IMR-90 (cell line): ENCODE data around the gene IRAK2. TPM values are rescaled to one million over a fixed set of nuclear protein-coding genes. Genes with fewer than 3 reads are reported as not detected.

Experiments used
- ATAC-seq: fragments of 200-7000 bp; cut with Tn5 transposase; 2 replicates; pipeline ENCODE4 v1.9.1; 2020; ENCODE audit warnings: low read depth, mild to moderate bottlenecking, moderate library complexity
- BruUV-seq: library from RNA; stranded (reverse); fragments of 400-500 nt; replicated peaks from 2 replicates; lab custom pipeline; 2021; lab: Mats Ljungman, UMichigan
- CTCF ChIA-PET: fragments of 300-600 bp; formaldehyde crosslinking; extraction: SDS; loops from one replicate; lab custom pipeline; 2021; ENCODE audit warnings: antibody characterized with exemption; lab: Yijun Ruan, JAX
- POLR2A ChIA-PET: fragments of 300-600 bp; sonication (Branson Sonifier 250); formaldehyde crosslinking; loops from one replicate; lab custom pipeline; 2022; ENCODE audit warnings: antibody characterized with exemption; ENCODE audit not compliant: unreplicated experiment; lab: Charles Lee
- DNase-seq: peaks from one replicate; pipeline ENCODE4 v3.0.0; 2013
- H2AFZ ChIP-seq: replicated peaks from 2 replicates; pipeline ENCODE3; 2013; ENCODE audit warnings: low read length, mild to moderate bottlenecking; ENCODE audit not compliant: poor library complexity
- H2AK5ac ChIP-seq: 2 replicates; pipeline ENCODE4 v1.6.1; 2013; ENCODE audit warnings: low read depth, low read length, inconsistent platforms
- H2AK9ac ChIP-seq: replicated peaks from 2 replicates; pipeline ENCODE3; 2013; ENCODE audit warnings: mild to moderate bottlenecking, low read depth, low read length, moderate library complexity; ENCODE audit not compliant: poor library complexity
- H2BK120ac ChIP-seq: 2 replicates; pipeline ENCODE4 v1.6.1; 2013; ENCODE audit warnings: low read depth, low read length, inconsistent platforms
- H2BK15ac ChIP-seq: 3 replicates; pipeline ENCODE4 v1.6.1; 2013; ENCODE audit warnings: low read depth, low read length, inconsistent platforms
- H2BK20ac ChIP-seq: 2 replicates; pipeline ENCODE4 v1.6.1; 2013; ENCODE audit warnings: low read depth, mild to moderate bottlenecking, inconsistent platforms, low read length, moderate library complexity
- H2BK5ac ChIP-seq: 2 replicates; pipeline ENCODE4 v1.6.1; 2013; ENCODE audit warnings: mild to moderate bottlenecking, low read depth, low read length, inconsistent platforms; ENCODE audit not compliant: poor library complexity, severe bottlenecking
- H3K14ac ChIP-seq: replicated peaks from 2 replicates; pipeline ENCODE4 v1.6.1; 2013; ENCODE audit warnings: low read depth, low read length, inconsistent platforms
- H3K18ac ChIP-seq: 2 replicates; pipeline ENCODE4 v1.6.1; 2013; ENCODE audit warnings: low read depth, low read length, control low read depth
- H3K23ac ChIP-seq: 2 replicates; pipeline ENCODE4 v1.6.1; 2013; ENCODE audit warnings: low read depth, low read length, inconsistent platforms
- H3K27ac ChIP-seq: 2 replicates; pipeline ENCODE4 v1.5.1; 2013; ENCODE audit warnings: mild to moderate bottlenecking, control low read depth, low read length; ENCODE audit not compliant: insufficient read depth
- H3K27me3 ChIP-seq: 2 replicates; pipeline ENCODE4 v1.6.1; 2013; ENCODE audit warnings: low read length; ENCODE audit not compliant: control insufficient read depth, insufficient read depth
- H3K36me3 ChIP-seq: 2 replicates; pipeline ENCODE4 v1.6.1; 2013; ENCODE audit warnings: low read length, mixed read lengths; ENCODE audit not compliant: control insufficient read depth, insufficient read depth
- H3K4ac ChIP-seq: 2 replicates; pipeline ENCODE4 v1.6.1; 2013; ENCODE audit warnings: low read depth, low read length, inconsistent platforms
- H3K4me1 ChIP-seq: 2 replicates; pipeline ENCODE4 v1.6.1; 2013; ENCODE audit warnings: low read length, mixed read lengths; ENCODE audit not compliant: control insufficient read depth, insufficient read depth
- H3K4me2 ChIP-seq: 2 replicates; pipeline ENCODE4 v1.6.1; 2013; ENCODE audit warnings: low read depth, mild to moderate bottlenecking, control low read depth, low read length, moderate library complexity
- H3K4me3 ChIP-seq: 2 replicates; pipeline ENCODE4 v1.5.1; 2013; ENCODE audit warnings: low read depth, mild to moderate bottlenecking, control low read depth, low read length, moderate library complexity; ENCODE audit not compliant: insufficient read depth
- H3K56ac ChIP-seq: 2 replicates; pipeline ENCODE4 v1.6.1; 2013; ENCODE audit warnings: low read length, inconsistent platforms; ENCODE audit not compliant: insufficient read depth; ENCODE audit errors: extremely low read depth
- H3K79me1 ChIP-seq, 2 experiments: 2 replicates each; pipeline ENCODE4 v1.6.1; 2013; ENCODE audit warnings: low read length in 2 of 2, inconsistent platforms in 1 of 2, low read depth in 1 of 2
- H3K9ac ChIP-seq: 2 replicates; pipeline ENCODE4 v1.6.1; 2013; ENCODE audit warnings: low read depth, low read length, control low read depth
- H3K9me1 ChIP-seq: 2 replicates; pipeline ENCODE4 v1.6.1; 2013; ENCODE audit warnings: low read length, inconsistent platforms; ENCODE audit not compliant: insufficient read depth
- H3K9me3 ChIP-seq: 2 replicates; pipeline ENCODE4 v1.6.1; 2013; ENCODE audit warnings: low read length; ENCODE audit not compliant: control insufficient read depth, insufficient read depth
- H4K20me1 ChIP-seq: 2 replicates; pipeline ENCODE4 v1.6.1; 2013; ENCODE audit warnings: low read length, inconsistent platforms; ENCODE audit not compliant: insufficient read depth
- H4K5ac ChIP-seq: 2 replicates; pipeline ENCODE4 v1.6.1; 2013; ENCODE audit warnings: mild to moderate bottlenecking, low read depth, low read length, control low read depth
- H4K8ac ChIP-seq, 2 experiments: 2 replicates each; pipeline ENCODE4 v1.6.1; 2013; ENCODE audit warnings: low read depth in 2 of 2, low read length in 2 of 2, control low read depth in 1 of 2, inconsistent platforms in 1 of 2
- H4K91ac ChIP-seq: 2 replicates; pipeline ENCODE4 v1.6.1; 2013; ENCODE audit warnings: low read depth, low read length, inconsistent platforms; ENCODE audit not compliant: insufficient read depth
- CEBPB ChIP-seq: IDR thresholded peaks from 2 replicates; pipeline ENCODE4 v1.6.1; 2012; ENCODE audit warnings: low read depth, low read length, improper control_type of control experiment
- ELK1 ChIP-seq: fragments of 150-350 bp; IDR thresholded peaks from 2 replicates; pipeline ENCODE4 v1.6.1; 2016; ENCODE audit warnings: low read depth, mild to moderate bottlenecking, low read length, moderate library complexity, borderline replicate concordance
- MAFK ChIP-seq: IDR thresholded peaks from 2 replicates; pipeline ENCODE4 v1.6.1; 2012; ENCODE audit warnings: low read depth, low read length, improper control_type of control experiment
- WGBS, 2 experiments: methylation state at CpG; one replicate each; pipeline versions ENCODE4 v1.1.5 to v1.1.7; 2013; ENCODE audit warnings: missing lambda C conversion rate in 2 of 2; ENCODE audit not compliant: insufficient read length in 1 of 2; ENCODE audit errors: extremely low coverage in 2 of 2; 5-methylcytosine and 5-hydroxymethylcytosine counted together
- dilution Hi-C: fragments of 300-500 bp; cut with HindIII; formaldehyde crosslinking; loops from one replicate; pipeline ENCODE4 v1.14.3; 2018; ENCODE audit warnings: low sequenced_read_pairs; ENCODE audit not compliant: unreplicated experiment
- in situ Hi-C: fragments of 300-500 bp; cut with MboI; formaldehyde crosslinking; loops from 3 replicates; pipeline ENCODE4 v1.14.3; 2019; ENCODE audit warnings: low sequenced_read_pairs, inconsistent platforms, mixed read lengths
- intact Hi-C: fragments of 100-400 bp; cut with micrococcal nuclease; formaldehyde crosslinking; loops from 2 replicates; pipeline ENCODE4 v1.10.0; 2022
- polyA plus RNA-seq, 3 experiments: library from polyadenylated mRNA; depleted of rRNA; stranded (reverse); fragments of >200 nt; gene quantifications; 2 replicates each; pipeline ENCODE4 v1.2.3, GENCODE V29; 2012; ENCODE audit warnings: low replicate concordance in 1 of 3
- total RNA-seq: library from RNA; depleted of rRNA; stranded (reverse); fragments of >200 nt; gene quantifications from 2 replicates; pipeline ENCODE4 v1.2.3, GENCODE V29; 2012

Gene IRAK2
- total and polyA plus RNA-seq, 2 of the 4 experiments (the other 2 are of a cell fraction): 6.9 to 8.1 TPM

DNA sequence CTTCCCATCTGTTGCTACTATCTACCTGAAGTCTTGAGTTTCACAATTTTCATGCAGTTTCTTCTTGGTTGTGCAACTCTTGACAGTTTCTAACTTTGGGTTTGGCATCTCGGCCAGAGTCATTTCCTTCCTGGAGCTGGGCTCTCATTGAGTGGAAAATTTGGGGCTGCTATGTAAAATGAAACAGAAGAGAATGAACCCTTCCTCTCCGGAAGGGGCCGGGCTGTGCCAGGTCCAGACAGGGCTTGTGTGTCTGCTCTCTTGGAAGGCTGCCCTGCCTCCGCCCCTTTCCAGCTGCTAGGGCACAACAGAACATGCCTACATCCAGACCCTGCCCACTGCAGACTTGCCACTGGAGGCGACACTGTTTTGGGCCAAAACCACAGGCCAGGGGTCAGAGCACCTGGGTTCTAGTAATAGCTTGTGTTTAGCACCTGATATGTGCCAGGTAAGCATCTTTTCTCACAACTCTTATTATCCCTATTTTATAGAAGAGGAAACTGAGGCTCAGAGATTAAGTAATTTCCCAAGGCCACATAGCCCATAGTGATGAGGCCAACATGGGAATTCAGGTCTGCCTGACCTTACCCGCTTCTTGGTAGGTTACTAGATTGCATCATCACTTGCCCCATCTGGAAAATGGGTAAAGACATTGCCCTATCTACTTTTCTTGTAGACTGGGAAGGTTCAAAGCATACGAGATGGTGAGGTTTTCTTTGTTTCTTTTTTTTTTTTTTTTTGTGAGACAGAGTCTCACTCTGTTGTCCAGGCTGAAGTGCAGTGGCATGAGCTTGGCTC lies 25.0 kb downstream of the IRAK2 start:
- POLR2A ChIA-PET: interaction anchor here (0.6 kb wide), 1 partner anchor 488 kb away, joined by 9 read pairs; no protein-coding TSS in a partner anchor

More for the DNA sequence above, 25.0 kb downstream of the IRAK2 start:
- peaks cover 37% of the 10 kb centered on the region for H3K9me1 ChIP-seq
- TF ChIP-seq ELK1: no peak
- TF ChIP-seq CEBPB: peak; percentile 84
- 0 out of 2 replicates have a peak, but pooled peaks have one; percentile 15 for TF ChIP-seq MAFK
- H3K18ac ChIP-seq: peak overlapping the region; percentile 45; the same call in 1 of the 2 replicates
- dilution Hi-C loops: no loop called here
- peak overlapping the region; percentile 2; the same call in 1 of the 2 replicates for H3K23ac ChIP-seq
- no peaks in the 10 kb centered on the region for H3K36me3 ChIP-seq
- no peak overlapping the region for H3K56ac ChIP-seq
- no CpG with 5 or more reads among the region's 7 CpGs for WGBS, 2 experiments
- intact Hi-C loops: no loop called here
- H3K4ac ChIP-seq: peak overlapping the region; percentile 81
- peak overlapping the region; percentile 60 for H2BK120ac ChIP-seq
- 0 out of 2 replicates have a peak, but pooled peaks cover 3% of the 10 kb centered on the region for H4K20me1 ChIP-seq
- no peak for ATAC-seq
- H3K4me2 ChIP-seq: 0 out of 2 replicates have a peak overlapping the region, but pooled peaks have one; percentile 20
- no peak overlapping the region; the same call in 1 of the 2 replicates for H4K5ac ChIP-seq
- peaks cover 35% of the 10 kb centered on the region for H3K4me1 ChIP-seq
- DNase-seq: peak; percentile 28
- H2BK5ac ChIP-seq: peak overlapping the region; percentile 34
- H4K91ac ChIP-seq: 0 out of 2 replicates have a peak overlapping the region, but pooled peaks have one; percentile 35
- peak overlapping the region; percentile 12; the same call in 1 of the 2 replicates for H3K27ac ChIP-seq
- in situ Hi-C loops: no loop called here
- no TSS peak for BruUV-seq
- peaks cover 10 to 53% of the 10 kb centered on the region in 2 experiments for H3K79me1 ChIP-seq
- H3K9me3 ChIP-seq: no peaks in the 10 kb centered on the region
- no peak overlapping the region; a peak in 1 of 4 replicates for H4K8ac ChIP-seq
- H2AK5ac ChIP-seq: peak overlapping the region; percentile 90; the same call in 1 of the 2 replicates
- H2AFZ ChIP-seq: peak overlapping the region; percentile 26
- no peak overlapping the region; the same call in 1 of the 3 replicates for H2BK15ac ChIP-seq
- H3K14ac ChIP-seq: peak overlapping the region; percentile 74
- H3K27me3 ChIP-seq: no peaks in the 10 kb centered on the region
- peak overlapping the region; percentile 52 for H2AK9ac ChIP-seq
- no peak overlapping the region for H3K4me3 ChIP-seq
- CTCF ChIA-PET: no interaction called here
- H3K9ac ChIP-seq: no peak overlapping the region
- peak overlapping the region; percentile 65 for H2BK20ac ChIP-seq
